GM18861 (cell line): ENCODE results near the gene LEMD3.
"Not testable (repeated sequence)": the region's sequence is repeated elsewhere in the genome, so short reads cannot be mapped to it uniquely, and the experiment has no call there.

Experiments used
- ATAC-seq: cut with Tn5 transposase; IDR thresholded peaks from one replicate; pipeline ENCODE4 v1.9.1; 2021; ENCODE audit not compliant: unreplicated experiment

Gene LEMD3

DNA sequence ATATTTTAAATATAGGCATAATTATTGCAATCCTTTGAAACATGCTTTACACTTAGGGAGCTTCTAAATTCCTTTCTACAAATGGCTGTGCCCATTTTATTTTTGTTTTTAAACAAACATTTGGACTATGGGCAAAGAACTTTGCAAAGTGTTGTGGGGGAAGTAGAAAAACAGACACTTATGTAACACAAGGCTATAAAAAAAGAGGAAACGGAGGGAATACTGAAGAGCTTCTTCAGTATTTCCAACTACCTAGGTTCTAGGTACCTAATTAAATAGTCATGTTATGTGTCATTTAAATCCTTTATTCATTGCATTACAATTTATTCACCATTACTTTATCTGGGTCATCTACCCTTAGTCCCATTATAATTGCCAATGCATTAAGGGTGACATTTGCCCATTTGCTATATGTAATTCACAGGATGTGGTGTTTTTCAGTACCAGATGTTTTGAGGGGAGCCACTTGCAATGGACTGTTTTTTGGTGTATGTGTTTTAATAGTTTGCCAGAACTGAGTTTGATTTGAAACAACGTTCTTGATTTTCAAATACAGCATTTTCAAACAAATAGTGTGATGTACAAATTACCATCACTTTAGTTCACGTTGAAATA, 107.6 kb downstream of the LEMD3 start:
- ATAC-seq = no peak

DNA sequence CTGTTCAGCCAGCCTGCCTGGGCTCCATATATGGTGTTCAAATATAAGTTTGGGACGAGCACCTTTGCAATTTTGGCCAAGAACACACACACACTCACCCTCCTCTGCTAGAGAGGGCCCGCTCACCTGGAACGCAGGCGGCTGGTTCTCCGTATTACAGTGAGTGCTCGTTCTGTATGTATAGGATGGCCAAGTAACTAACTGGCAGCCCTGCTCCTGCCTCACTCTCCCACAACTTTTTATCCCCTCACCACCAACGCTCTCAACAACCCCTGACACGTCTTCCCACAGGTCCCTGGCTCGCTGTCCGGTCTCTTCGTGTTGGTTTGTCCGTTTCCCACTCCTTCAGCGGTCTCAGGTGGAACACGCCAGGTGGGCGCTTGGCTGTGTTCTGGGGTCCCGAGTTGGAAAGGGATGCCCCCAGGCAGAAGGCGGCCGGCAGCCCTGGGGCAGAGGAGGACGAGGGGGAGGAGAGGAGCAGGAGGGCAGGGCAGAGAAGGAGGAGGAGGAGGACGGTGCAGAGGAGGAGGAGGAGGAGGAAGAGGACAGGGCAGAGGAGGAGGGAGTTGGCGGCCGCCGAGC, 108.7 kb downstream of the LEMD3 start:
- no peak for ATAC-seq

DNA sequence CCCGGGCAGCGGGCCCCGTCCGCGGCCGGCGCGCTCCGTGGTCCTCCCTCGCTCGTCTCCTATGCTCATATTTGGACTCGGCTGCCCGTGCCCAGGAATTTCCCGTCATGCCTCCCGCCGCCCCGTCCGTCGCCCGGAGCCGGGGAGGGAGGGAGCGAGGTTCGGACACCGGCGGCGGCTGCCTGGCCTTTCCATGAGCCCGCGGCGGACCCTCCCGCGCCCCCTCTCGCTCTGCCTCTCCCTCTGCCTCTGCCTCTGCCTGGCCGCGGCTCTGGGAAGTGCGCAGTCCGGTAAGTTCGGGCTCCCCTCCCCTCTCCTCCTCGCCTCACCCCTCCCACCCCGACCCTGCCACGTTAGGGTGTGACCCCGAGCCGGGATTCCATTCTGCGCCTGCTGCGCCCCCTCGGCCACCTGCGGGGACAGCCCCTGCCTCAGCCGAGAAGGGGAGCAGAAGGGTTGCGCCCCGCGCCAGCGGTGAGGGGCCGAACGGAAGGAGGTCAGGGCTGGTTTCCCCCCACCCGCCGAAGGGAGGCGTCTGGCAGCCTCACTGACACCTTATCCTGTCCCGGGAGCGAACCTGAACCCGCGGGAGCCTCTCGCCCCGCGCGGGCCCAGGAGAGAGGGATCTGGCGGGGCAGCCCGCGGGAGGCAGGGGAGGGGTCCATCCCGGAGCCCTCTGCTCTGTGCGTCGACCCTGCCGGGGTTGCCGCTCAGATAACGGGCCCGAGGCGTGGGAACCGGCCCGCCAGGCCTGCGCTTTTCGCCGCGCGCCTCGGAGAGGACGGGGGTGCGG, 109.4 kb downstream of the LEMD3 start, which contains the start of gene MSRB3:
Gene MSRB3, plus strand, starts transcription at position 108 of the 793 bp plus-strand sequence. CDS start 29,897 bp downstream, outside the sequence.
- no peak for ATAC-seq

DNA sequence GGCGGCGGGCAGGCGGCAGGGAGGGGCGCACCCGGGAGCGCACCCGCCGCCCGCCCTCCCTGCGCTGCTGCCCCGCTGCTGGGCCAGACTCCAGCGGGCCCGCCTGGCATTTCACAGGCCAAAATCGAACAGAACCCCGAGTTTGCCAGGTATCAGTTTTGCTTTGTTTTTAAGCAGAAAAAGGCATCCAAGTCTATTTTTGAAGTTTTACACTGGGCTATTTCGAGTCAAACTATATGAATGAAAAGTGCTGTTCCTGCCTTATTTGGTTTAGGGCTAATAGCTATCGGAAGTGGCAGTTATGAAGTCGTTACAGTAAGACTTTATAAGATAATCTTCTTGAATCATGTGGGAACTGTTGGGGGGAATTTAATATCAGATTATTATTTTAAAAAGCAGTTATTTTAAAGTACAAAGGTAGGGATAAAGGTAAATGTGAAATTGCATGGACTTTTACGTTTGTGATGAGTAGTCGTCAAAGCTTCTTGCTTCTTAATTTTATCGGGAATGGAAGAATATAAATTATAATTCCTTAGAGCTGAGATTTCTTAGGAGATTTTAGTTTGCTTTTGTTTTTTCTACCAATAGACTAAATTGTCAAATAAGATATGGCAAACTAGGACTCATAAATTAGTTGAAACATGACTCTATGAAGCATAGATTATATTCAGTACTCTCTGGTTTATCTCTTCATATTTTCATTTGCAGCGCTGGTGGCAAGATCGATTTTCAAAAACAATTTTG, 110.2 kb downstream of the LEMD3 start:
- no peak for ATAC-seq

DNA sequence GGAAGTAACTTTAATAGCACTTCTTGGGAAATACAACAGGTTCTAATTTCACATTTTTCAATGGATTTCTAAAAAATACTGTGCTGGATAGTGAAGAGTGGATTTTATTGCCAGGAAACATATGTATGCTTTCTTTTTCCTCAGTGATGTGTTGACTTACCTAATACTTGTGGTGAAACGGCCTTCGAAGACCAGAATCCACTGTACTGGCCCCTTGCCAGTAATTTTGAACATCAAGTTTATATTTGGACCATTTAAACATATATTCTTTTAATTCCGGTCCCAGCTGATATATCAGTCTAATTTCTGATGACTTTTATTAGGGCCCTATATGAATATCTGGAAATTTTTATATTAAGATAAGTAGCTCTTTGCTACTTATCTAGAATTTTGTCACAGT, 110.9 kb downstream of the LEMD3 start:
- ATAC-seq = no peak

DNA sequence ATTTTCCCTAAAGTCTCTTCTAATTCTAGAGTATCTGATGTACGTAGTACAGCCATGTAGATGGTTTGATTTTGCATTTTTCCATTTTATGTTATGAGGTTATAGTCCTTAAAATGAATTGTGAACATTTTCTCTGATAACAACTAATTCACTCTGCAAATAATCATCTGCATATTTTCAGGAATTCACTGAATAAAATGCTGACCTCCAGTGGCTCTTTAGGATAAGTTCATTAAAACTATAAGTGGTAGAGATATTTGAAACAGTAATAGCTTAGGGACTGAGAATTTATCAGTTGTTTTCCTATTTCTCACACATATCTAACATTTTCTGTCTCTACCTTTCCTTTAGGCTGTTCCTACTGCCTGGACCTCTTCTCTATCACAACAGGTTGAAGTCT, 113.5 kb downstream of the LEMD3 start:
- ATAC-seq = no peak

DNA sequence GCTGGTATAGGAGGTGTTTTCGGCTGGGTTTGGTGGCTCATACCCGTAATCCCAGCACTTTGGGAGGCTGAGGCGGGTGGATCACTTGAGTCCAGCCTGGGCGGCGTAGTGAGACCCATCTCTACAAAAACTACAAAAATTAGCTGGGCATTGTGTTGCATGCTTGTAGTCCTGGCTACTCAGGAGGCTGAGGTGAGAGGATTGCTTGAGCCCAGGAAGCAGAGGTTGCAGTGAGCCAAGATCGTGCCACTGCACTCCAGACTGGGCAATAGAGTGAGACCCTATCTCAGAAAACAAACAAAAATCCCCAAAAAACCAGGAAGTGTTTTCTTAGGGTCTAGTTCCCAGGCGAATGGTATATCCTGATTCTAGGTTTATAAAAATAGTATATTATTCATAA, 116.1 kb downstream of the LEMD3 start:
- not testable (repeated sequence) for ATAC-seq

DNA sequence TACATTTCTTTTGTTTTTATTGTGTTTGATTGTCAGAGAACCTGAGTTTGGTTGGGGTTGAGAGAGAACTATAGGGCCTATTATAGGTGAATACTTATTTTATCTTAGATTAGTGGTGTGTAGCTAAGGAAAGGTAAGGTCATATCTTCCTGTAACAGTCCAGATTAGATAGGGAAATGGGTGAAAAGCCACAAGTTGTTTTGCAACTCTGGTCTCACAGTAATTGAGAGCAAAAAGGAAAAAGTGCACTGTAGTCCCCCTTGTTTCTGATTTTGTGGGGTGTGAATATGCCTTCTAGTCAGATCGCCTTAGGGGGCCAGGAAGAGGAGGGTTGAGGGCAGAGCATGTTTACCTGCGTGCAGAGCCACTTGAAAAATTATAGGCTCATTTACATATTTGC, 118.0 kb downstream of the LEMD3 start:
- no peak for ATAC-seq

DNA sequence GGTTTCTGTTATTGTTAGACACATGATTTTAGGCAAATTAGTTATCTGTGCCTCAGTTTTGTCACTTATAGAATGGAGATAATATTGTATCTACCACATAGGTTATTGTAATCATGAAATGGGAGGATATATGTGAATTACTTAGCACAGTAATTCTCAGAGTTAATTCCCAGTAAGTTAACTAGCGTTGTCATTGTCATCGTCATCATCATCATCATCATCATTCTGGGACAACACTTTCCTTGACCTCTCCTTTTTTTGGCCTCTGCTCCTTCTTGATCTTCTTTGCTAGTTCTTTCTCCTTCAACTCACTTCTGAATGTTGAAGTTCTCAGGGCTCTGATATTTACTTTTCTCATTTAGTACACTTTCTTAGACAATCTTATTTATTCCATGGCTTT, 122.9 kb downstream of the LEMD3 start:
- no peak for ATAC-seq

DNA sequence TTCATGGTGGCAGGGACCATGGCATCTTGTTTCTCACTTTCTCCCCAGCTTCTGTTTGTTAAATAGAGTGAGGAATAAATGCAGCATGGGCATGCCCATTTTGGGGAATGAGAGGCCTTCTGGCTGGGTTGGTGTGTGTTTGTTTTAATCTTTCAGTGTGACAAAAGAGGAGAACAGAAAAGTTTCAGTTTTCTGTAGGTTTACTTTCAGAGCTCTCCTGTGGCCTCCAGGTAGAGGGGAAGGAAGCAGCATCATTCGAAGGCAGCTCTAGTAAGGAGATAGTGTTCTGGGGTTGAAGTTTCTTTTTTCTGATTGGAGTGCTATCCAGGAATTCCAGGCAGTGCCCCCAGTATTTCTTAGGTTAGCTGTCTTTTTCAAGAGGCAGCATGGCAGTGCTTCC, 124.4 kb downstream of the LEMD3 start:
- ATAC-seq = no peak

DNA sequence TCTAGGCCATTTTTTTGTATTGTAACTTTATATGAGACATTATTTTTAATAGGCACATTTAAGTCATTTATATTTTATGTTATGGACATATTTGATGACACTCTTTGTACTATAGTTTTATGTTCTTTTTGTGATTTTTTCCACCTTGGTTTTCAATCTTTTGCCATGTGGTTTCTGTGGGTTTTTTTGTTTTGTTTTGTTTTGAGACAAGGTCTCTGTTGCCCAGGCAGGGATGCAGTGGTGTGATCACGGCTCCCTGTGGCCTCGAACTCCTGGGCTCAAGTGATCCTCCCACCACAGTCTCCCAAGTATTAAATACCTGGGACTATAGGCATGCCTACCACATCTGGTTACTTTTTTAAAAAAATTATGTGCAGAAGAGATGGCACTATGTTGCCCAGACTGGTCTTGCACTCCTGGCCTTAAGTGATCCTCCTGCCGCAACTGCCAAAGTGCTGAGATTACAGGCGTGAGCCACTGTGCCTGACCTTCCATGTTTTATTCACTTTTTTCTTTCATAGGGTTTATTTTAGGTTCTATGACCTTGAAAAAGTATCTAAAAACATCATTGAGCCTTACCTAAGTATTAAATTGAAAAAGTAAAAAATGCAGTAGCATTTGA, 125.4 kb downstream of the LEMD3 start:
- ATAC-seq = no peak

DNA sequence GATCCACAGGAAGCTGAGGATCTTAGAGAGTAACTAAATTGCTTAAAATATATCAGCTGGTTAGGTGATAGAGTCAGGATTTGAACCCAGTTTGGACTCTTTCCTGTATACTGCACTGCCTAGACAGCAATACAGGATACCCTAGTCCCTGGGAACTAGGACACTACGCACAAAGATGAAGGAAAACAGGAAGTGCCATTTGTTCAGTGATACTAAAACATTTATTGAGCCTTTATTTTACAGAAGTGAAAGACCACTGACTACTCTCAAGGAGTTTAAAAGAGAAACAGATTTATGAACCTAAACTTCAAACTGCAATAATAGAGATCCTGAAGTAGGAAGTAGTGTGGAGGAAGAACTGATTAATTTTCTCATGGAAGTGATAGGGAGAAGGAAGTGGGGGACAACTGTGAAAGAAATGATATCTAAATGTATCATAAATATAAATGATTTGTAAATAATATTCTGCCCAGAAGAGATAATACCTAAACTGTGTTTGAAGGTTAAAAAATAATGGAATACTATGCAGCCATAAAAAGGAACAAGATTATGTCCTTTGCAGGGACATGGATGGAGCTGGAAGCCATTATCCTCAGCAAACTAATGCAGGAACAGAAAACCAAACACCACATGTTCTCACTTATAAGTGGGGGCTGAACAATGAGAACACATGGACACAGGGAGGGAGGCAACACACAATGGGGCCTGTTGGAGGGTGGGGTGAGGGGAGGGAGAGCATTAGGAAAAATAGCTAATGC, 127.3 kb downstream of the LEMD3 start:
- no peak for ATAC-seq
